GM19324 (cell line): ENCODE data around the gene RPGR.

ENCODE experiments used
- ATAC-seq: cut with Tn5 transposase; IDR thresholded peaks from one replicate; pipeline ENCODE4 v1.9.1; 2021; ENCODE audit warnings: mild to moderate bottlenecking, moderate library complexity; ENCODE audit not compliant: unreplicated experiment, low FRiP score

Gene RPGR

GRCh38 chrX:38268011-38268410, 59.3 kb downstream of the RPGR start:
- no peak for ATAC-seq

DNA sequence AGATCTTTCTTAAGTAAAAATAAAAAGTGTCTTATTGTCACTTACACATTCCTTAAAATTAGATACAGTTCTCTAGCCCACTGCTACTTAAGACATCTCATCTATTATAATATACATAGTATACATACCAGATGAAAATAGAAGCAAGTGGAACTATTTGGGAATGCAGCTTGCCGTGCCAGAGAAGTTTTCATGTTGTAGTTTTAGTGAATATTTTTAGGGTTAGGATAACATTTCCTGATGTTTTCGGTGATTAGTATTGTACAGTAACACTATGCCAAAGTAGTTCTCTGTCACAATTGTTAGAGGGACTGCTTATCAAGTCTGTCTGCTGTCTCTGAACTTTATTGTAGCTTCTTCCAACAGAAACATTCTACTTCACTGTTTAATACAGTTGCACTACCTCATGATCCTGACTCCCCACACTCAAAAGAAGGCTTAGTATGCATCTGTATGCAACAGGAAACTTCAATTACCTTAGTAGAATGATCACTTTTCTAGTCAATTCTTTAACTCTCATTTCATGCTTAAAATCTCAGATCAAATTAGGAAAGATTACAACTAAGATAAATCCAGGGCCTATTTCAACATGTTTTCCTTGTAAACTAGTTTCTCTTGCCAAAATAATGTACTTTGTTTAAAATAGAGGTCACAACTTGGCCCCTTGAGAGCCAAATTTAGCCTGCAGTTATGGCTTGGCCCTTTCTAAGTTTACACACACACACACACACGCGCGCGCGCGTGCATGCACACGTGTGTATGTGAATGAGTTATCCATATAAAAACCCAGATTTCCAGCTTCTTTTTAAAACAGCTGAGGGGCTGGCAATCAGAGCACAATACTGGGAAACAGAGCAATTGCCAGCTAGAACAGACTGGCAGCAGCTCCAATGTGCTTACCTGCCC, 64.3 kb downstream of the RPGR start:
- no peak for ATAC-seq

GRCh38 chrX:38260231-38260630, 67.1 kb downstream of the RPGR start:
- no peak for ATAC-seq

DNA sequence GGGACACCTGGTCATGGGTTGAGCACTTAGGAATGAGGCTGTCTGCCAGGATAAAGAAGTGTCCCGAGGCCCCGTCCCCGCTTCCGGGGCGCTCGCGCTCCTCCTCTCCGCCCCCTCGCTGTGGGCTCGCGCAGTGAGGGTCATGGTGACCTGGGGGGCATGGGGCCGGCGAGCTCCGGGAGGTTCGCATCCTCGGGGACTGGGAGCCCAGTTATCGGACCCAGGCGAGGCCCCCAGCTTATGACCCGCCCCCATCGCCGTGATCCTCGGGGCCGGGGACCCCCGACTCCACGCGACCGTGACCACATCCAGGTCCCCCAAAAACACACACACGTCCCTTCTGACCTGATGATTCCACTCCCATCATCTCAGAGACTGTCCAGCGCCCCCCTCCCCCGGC, 71.3 kb downstream of the RPGR start:
- ATAC-seq = no peak

DNA sequence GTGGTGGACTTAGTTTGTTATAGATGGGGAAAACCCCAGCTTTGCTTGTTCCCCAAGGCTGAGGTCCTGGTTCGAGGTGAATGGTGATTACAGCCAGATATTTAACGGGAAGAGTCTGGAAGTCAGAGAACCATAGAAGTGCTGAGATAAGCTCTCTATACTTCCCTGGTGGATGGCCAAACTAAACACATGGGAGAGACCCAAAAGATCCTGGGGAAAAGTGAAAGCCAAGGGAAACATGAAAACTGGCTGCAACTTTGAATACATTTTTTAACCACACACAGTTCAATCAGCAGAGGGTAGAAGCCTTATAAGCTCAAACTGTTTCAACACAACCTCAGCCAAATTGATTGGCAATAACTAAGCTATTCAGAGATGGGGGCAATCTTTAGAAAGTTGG, 77.3 kb downstream of the RPGR start:
- ATAC-seq = no peak

- ATAC-seq = no peak
Observed at GRCh38 chrX:38247051-38247450, 80.3 kb downstream of the RPGR start.

- ATAC-seq = no peak
Observed at GRCh38 chrX:38240541-38240940, 86.8 kb downstream of the RPGR start.

DNA sequence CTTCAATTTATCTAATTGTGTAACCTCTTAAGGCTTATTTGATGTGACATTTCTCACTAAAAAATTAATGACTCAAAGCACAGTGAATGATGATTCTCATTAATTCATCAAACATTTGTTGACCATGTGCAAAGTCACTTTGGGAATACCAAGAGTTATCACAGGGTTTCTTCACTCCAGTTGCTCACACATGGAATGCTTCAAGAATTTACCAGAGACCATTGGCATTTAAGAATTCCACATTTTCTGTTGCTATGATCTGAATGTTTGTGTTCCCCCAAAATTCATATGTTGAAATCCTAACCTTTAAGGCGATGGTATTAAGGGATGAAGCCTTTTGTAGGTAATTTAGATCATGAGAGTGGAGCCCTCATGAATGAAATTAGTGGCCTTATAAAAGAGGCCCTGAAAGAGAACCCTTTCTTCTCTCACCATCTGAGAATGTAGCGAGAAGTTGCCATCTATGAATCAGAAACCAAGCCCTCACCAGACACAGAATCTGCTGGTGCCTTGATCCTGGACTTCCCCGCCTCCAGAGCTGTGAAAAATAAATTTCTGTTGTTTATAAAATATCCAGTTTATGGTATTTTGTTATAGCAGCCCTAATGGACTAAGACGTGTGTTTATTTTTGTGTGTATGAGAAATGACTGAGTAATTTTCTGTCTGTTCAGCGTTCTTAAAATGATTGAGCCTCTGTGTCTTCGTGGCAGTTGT, 90.3 kb downstream of the RPGR start:
- ATAC-seq = no peak

GRCh38 chrX:38233891-38234667, 93.2 kb downstream of the RPGR start:
- no peak for ATAC-seq

DNA sequence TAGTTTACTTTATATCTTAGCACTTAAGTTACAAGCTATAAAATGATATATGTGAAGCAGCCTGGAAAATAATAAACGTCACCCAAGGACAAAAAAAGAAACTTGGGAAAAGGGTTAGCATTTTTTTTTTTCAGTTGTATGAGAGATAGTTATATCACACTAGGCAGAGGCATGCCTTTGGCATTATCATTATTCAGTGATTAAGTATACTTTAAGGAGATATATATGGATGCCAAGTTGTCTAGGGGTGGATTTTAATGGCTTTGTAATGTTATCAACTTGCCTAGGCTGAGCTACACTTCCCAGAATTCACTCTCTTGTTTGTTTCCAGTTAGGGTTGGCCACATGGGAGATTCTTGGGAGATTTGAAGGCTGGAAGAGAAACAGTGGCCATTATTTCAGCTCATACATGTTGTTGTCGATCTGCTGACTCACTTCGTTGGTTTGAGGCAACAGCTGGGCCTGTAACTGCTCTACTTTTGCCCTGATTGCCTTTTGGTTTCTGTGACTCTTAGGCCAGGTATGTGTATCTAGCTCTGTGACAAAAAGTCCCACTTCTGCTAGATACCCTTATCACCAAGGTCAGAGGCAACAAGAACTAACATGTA, 95.1 kb downstream of the RPGR start:
- ATAC-seq = no peak

DNA sequence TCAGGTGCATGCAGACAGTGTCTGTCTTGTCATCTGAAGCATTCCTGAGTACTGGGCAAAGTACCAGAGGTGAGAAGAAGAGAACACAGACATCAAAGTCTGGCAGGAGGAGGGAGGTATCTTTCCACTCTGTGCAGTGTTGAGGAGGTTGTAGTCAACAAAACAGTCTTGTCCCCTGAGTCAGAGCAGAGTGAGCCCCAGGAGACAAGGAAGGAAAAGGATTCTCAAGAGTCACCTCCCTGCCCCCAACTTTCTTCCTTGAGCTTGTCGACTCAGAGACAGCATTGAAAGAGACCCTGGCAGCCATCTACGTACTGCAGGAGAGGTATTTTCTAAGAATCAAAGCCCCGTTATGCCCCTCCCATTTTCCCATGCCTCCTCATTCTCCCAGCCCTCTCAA, 102.2 kb downstream of the RPGR start:
- no peak for ATAC-seq

GRCh38 chrX:38224160-38224559, 103.1 kb downstream of the RPGR start:
- ATAC-seq = no peak

- no peak for ATAC-seq
Observed at GRCh38 chrX:38221391-38221929, 105.8 kb downstream of the RPGR start.

DNA sequence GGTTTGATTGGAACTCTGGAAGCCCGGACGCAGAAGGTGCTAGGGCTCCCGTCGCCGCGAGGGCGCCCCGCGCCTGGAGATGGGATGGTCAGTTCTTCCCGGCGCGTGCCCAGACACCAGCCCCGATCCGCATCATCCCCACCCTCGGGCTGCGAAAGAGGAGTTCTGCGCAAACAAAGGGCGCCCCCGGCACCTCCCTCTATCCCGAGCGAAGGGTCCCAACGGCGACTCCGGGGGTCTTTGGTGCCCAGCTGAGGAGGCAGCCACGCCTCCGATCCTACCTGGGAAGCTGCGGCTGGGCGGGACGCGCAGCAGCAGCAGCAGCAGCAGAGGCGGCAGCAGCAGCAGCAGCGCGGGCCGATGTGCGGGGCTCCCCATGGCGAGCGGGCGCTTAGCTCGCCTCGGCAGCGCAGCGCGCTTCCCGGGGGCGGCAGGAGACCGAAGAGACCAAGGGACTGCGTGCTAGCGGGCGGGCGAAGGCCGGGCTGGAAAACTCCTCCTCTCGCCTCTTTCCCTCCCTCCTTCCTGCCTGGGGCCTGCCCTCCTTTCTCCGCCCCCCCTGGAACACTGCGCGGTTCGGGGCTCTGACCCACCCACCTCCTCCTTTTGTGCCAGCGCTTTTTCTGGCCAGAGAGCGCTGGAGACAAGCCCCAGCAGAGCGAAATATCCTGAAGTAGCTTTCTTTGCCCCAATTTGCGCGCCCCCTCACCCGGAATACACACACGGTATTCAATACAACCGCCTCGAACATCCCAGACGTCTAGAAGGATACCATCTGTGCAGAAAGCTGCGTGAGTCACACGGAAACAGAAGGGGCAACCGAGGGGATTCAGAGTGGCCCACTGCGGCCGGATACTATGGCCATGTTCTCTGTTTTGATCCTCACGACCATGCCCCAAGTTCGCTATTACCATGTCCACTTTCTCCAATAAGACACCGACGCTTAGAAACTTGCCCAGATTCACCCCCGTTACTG, 106.6 kb downstream of the RPGR start, which contains the start of gene SRPX:
Gene SRPX (minus strand): TSS at position 457 of the 976 bp plus-strand sequence. CDS start 79 bp downstream, at position 378.
- no peak for ATAC-seq

GRCh38 chrX:38220024-38220414, 107.3 kb downstream of the RPGR start:
- ATAC-seq = no peak
